HepG2 (cell line): Measurements from ENCODE around the gene SEMA3G. TPM values are rescaled to one million over a fixed set of nuclear protein-coding genes. Genes with fewer than 3 reads are reported as not detected.
A peak's percentile ranks its signal among the peaks of the same experiment; 100 is the strongest.

Source experiments
- ARID5B ChIP-seq: IDR thresholded peaks from 2 replicates; pipeline ENCODE4 v1.4.0; 2020; ENCODE audit warnings: mild to moderate bottlenecking, missing genetic modification reagents
- ARNT ChIP-seq: fragments of 450-650 bp; IDR thresholded peaks from 2 replicates; pipeline ENCODE4 v1.6.1; 2017
- ARNT2 ChIP-seq: sonication (generic); formaldehyde crosslinking; IDR thresholded peaks from 2 replicates; pipeline ENCODE4 v1.8.0; 2022; ENCODE audit warnings: mild to moderate bottlenecking, low read depth, missing genetic modification reagents, moderate library complexity
- ARNTL ChIP-seq: sonication (generic); formaldehyde crosslinking; IDR thresholded peaks from 2 replicates; pipeline ENCODE4 v1.4.0; 2020; ENCODE audit warnings: mild to moderate bottlenecking, missing genetic modification reagents
- DNMT1 ChIP-seq: sonication (generic); formaldehyde crosslinking; IDR thresholded peaks from 2 replicates; pipeline ENCODE4 v1.5.1; 2020; ENCODE audit warnings: mild to moderate bottlenecking, missing genetic modification reagents
- GABPB1 ChIP-seq: IDR thresholded peaks from 2 replicates; pipeline ENCODE4 v1.6.1; 2016; ENCODE audit warnings: mild to moderate bottlenecking, missing genetic modification reagents, moderate library complexity, missing compliant biosample characterization
- GATAD1 ChIP-seq: IDR thresholded peaks from 2 replicates; pipeline ENCODE4 v1.6.1; 2016; ENCODE audit warnings: missing genetic modification reagents, missing compliant biosample characterization
- GRHL1 ChIP-seq: sonication (generic); formaldehyde crosslinking; conservative IDR thresholded peaks from 2 replicates; pipeline ENCODE4 v1.8.0; 2022; ENCODE audit warnings: missing genetic modification reagents
- IRF2 ChIP-seq: IDR thresholded peaks from 2 replicates; pipeline ENCODE4 v1.6.1; 2018; ENCODE audit warnings: missing genetic modification reagents, missing compliant biosample characterization
- KAT7 ChIP-seq: IDR thresholded peaks from 2 replicates; pipeline ENCODE4 v1.6.1; 2018; ENCODE audit warnings: borderline replicate concordance, missing compliant biosample characterization
- LRRFIP1 ChIP-seq: sonication (generic); formaldehyde crosslinking; conservative IDR thresholded peaks from 2 replicates; pipeline ENCODE4 v1.4.0; 2020; ENCODE audit warnings: missing genetic modification reagents
- MBNL3 ChIP-seq: fragments of 250-450 bp; sonication (Bioruptor Pico); conservative IDR thresholded peaks from 2 replicates; pipeline ENCODE4 v1.8.0; 2022; ENCODE audit warnings: mild to moderate bottlenecking, inconsistent platforms
- SSRP1 ChIP-seq: IDR thresholded peaks from 2 replicates; pipeline ENCODE4 v1.6.1; 2016; ENCODE audit warnings: control low read depth
- STAG1 ChIP-seq: sonication (generic); formaldehyde crosslinking; IDR thresholded peaks from 2 replicates; pipeline ENCODE4 v1.4.0; 2020; ENCODE audit warnings: missing genetic modification reagents
- ZBTB33 ChIP-seq: sonication (generic); formaldehyde crosslinking; IDR thresholded peaks from 2 replicates; pipeline ENCODE4 v1.4.0; 2020; ENCODE audit warnings: missing genetic modification reagents
- ZNF687 ChIP-seq: sonication (generic); formaldehyde crosslinking; IDR thresholded peaks from 2 replicates; pipeline ENCODE4 v1.5.1; 2020; ENCODE audit warnings: mild to moderate bottlenecking, missing genetic modification reagents, moderate library complexity
- ZNF746 ChIP-seq: sonication (generic); formaldehyde crosslinking; IDR thresholded peaks from 2 replicates; pipeline ENCODE4 v1.8.0; 2022; ENCODE audit warnings: mild to moderate bottlenecking, missing genetic modification reagents
- polyA plus RNA-seq, 8 experiments: library from polyadenylated mRNA; depleted of rRNA in 3 of 8; stranded (reverse) in 7 of 8; unstranded in 1 of 8; fragments of >200 nt; fragmentation: Illumina TruSeq in 4 of 8; extraction: Trizol in 4 of 8; gene quantifications; 2 replicates each; pipeline versions ENCODE4 v1.2.1 to v1.2.3, GENCODE V29; 2011 to 2016; ENCODE audit warnings: low read depth in 4 of 8, missing spikeins in 1 of 8, mixed read lengths in 1 of 8; ENCODE audit not compliant: insufficient read depth in 1 of 8
- total RNA-seq, 5 experiments: library from RNA; depleted of rRNA; stranded (reverse); fragments of >200 nt; fragmentation: Illumina TruSeq; extraction: Trizol; gene quantifications; 2 replicates each; pipeline ENCODE4 v1.2.3, GENCODE V29; 2016; ENCODE audit warnings: low read depth in 1 of 5

Gene SEMA3G
- total and polyA plus RNA-seq, 2 of the 13 experiments (the other 11 are each of a cell fraction or from before 2014, with no cell fraction given), result 6.1 to 8.3 TPM

GRCh38 chr3:52385157-52385556 is 59.7 kb downstream of the SEMA3G start (continued):
- no peak for TF ChIP-seq ARID5B (CRISPR knock-in tag)
- TF ChIP-seq SSRP1 (CRISPR knock-in tag), result no peak
- TF ChIP-seq ARNTL (CRISPR knock-in tag), result no peak
- peak; percentile 100 for TF ChIP-seq ZBTB33 (CRISPR knock-in tag)
- no peak for TF ChIP-seq IRF2 (CRISPR knock-in tag)
- no peak for TF ChIP-seq ARNT2 (CRISPR knock-in tag)
- no peak for TF ChIP-seq GRHL1
- peak; percentile 25 for TF ChIP-seq ZNF687 (CRISPR knock-in tag)
- TF ChIP-seq GABPB1 (CRISPR knock-in tag), result no peak
- no peak for TF ChIP-seq ARNT
- TF ChIP-seq KAT7 (CRISPR knock-in tag), result no peak
- no peak for TF ChIP-seq GATAD1 (CRISPR knock-in tag)
- no peak for TF ChIP-seq ZNF746 (CRISPR knock-in tag)
- TF ChIP-seq DNMT1 (CRISPR knock-in tag), result no peak
- TF ChIP-seq STAG1 (CRISPR knock-in tag), result peak; percentile 67
- no peak for TF ChIP-seq LRRFIP1 (CRISPR knock-in tag)
- no peak for TF ChIP-seq MBNL3 (CRISPR knock-in tag)
